ENCODE data around the gene IGFBP2.

Gene IGFBP2

GRCh38 chr2:216615298-216616082 lies 17.7 kb upstream of the IGFBP2 start:
- DNase-seq (ENCODE audit: low read depth in 3 of 3) = no peak

- no peak for DNase-seq (ENCODE audit: low read depth in 3 of 3)
Measured at GRCh38 chr2:216616083-216616678, 17.0 kb upstream of the IGFBP2 start.

- no peak for DNase-seq (ENCODE audit: low read depth in 3 of 3)
Measured at GRCh38 chr2:216617159-216617815, 15.9 kb upstream of the IGFBP2 start.

GRCh38 chr2:216618785-216619184 lies 14.4 kb upstream of the IGFBP2 start:
- no peak for DNase-seq (ENCODE audit: low read depth in 3 of 3)

- no peak for DNase-seq (ENCODE audit: low read depth in 3 of 3)
Measured at GRCh38 chr2:216619411-216620393, 13.5 kb upstream of the IGFBP2 start.

- DNase-seq (ENCODE audit: low read depth in 3 of 3) = no peak
Measured at GRCh38 chr2:216620786-216621185, 12.4 kb upstream of the IGFBP2 start.

GRCh38 chr2:216621292-216621691 lies 11.9 kb upstream of the IGFBP2 start:
- no peak for DNase-seq (ENCODE audit: low read depth in 3 of 3)

GRCh38 chr2:216622526-216622925 lies 10.7 kb upstream of the IGFBP2 start:
- DNase-seq (ENCODE audit: low read depth in 3 of 3) = no peak

- no peak for DNase-seq (ENCODE audit: low read depth in 3 of 3)
Measured at GRCh38 chr2:216624251-216624650, 9.0 kb upstream of the IGFBP2 start.

GRCh38 chr2:216626168-216626874 lies 6.9 kb upstream of the IGFBP2 start:
- no peak for DNase-seq (ENCODE audit: low read depth in 3 of 3)

GRCh38 chr2:216626875-216627245 lies 6.4 kb upstream of the IGFBP2 start:
- DNase-seq (ENCODE audit: low read depth in 3 of 3) = no peak

- DNase-seq (ENCODE audit: low read depth in 3 of 3) = no peak
Measured at GRCh38 chr2:216629784-216630183, 3.4 kb upstream of the IGFBP2 start.

GRCh38 chr2:216632346-216632951 lies 771 bp upstream of the IGFBP2 start:
- DNase-seq (ENCODE audit: low read depth in 3 of 3) = no peak

- no peak for DNase-seq (ENCODE audit: low read depth in 3 of 3)
Measured at GRCh38 chr2:216633616-216634369, 573 bp downstream of the IGFBP2 start.

- DNase-seq (ENCODE audit: low read depth in 3 of 3) = no peak
Measured at GRCh38 chr2:216634370-216635148, 1.3 kb downstream of the IGFBP2 start.

GRCh38 chr2:216635171-216635570 lies 2.0 kb downstream of the IGFBP2 start:
- DNase-seq (ENCODE audit: low read depth in 3 of 3) = no peak

GRCh38 chr2:216635701-216636550 lies 2.7 kb downstream of the IGFBP2 start:
- no peak for DNase-seq (ENCODE audit: low read depth in 3 of 3)
